NT2/D1 (cell line): ENCODE measurements around the gene CELF4.

Experiments used
- DNase-seq: peaks from one replicate; pipeline ENCODE4 v3.0.0-alpha.2; 2011; ENCODE audit warnings: low read depth, low spot score
- H3K27me3 ChIP-seq: 2 replicates; pipeline ENCODE4 v1.6.0; 2011; ENCODE audit warnings: mild to moderate bottlenecking; ENCODE audit not compliant: insufficient read length, insufficient read depth
- H3K36me3 ChIP-seq: 2 replicates; pipeline ENCODE4 v1.6.1; 2011; ENCODE audit warnings: mild to moderate bottlenecking, low read length, mixed read lengths; ENCODE audit not compliant: insufficient read depth, insufficient read length
- H3K4me1 ChIP-seq: 2 replicates; pipeline ENCODE4 v1.5.1; 2011; ENCODE audit not compliant: insufficient read depth, insufficient read length
- H3K4me3 ChIP-seq: 2 replicates; pipeline ENCODE4 v1.5.1; 2011; ENCODE audit warnings: low read depth; ENCODE audit not compliant: insufficient read length
- H3K9ac ChIP-seq: 2 replicates; pipeline ENCODE4 v1.6.0; 2011; ENCODE audit warnings: low read depth; ENCODE audit not compliant: insufficient read length
- H3K9me3 ChIP-seq: 2 replicates; pipeline ENCODE4 v1.5.1; 2011; ENCODE audit warnings: mild to moderate bottlenecking, low read length; ENCODE audit not compliant: insufficient read depth
- SUZ12 ChIP-seq: IDR thresholded peaks from 2 replicates; pipeline ENCODE4 v1.6.1; 2011; ENCODE audit not compliant: insufficient read length, insufficient read depth; ENCODE audit errors: extremely low read depth
- YY1 ChIP-seq: IDR thresholded peaks from 2 replicates; pipeline ENCODE4 v1.6.1; 2011; ENCODE audit not compliant: insufficient read length, insufficient read depth
- ZNF274 ChIP-seq: IDR thresholded peaks from 2 replicates; pipeline ENCODE4 v1.6.1; 2011; ENCODE audit warnings: mild to moderate bottlenecking, low read depth, low read length

CELF4 gene

DNA sequence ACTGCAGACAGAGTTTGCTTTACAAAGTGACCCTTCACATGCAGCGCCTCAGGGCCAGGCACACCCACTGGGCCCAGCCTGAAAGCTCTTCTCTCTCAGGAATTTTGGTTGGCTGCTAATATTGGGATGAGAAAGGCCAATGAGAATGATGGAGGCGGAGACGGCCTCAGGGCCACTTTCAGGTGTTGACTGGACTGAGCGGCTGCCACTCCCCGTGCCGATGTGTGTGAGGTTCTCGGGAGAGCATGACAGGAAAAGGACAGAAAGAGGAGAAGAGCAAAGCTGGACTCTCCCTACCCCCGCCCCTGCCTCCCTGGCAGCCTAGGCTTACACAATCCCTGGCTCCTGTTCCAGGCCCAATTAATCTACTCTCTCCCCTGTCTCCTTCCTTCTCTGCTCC lies 155.7 kb downstream of the CELF4 start:
- no peak for DNase-seq
- no peak for TF ChIP-seq ZNF274
- no peak for TF ChIP-seq YY1
- TF ChIP-seq SUZ12: no peak
- Histone ChIP-seq H3K27me3 (peaks cover 3% of the 10 kb centered on the region), H3K4me3 (no peak overlapping the region), H3K36me3 (no peaks in the 10 kb centered on the region), H3K4me1 (peaks cover 12% of the 10 kb centered on the region), H3K9me3 (no peaks in the 10 kb centered on the region), H3K9ac (no peak overlapping the region)

DNA sequence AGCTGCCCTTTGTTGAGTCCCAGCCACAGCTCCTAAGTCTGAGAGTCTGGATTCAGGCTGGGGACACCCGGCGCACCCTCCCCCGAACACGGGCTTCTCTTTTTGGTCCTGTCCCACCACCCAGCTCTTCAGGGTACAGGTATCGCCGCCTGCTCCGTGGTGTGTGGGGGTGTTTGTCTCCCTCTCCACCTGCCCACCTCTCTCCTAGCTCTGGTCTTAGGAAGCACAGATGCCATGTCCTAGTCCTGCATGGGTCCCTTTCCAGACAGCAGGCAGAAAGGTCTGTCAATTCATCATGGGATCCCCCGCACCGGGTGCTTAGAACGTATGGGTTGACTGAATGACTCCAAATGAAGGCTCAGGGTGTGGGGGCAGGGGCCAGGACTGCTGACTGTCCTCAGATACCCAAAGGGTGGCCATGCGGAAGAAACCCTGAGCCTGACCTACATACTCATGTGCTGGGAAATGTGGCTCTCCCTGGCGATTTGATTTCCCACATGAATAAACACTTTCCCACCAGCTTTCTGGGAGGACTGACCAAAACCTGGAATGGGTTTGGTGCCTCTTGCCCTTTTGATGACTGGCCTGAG lies 156.8 kb downstream of the CELF4 start:
- H3K36me3 ChIP-seq: no peaks in the 10 kb centered on the region
- H3K27me3 ChIP-seq: peaks cover 6% of the 10 kb centered on the region
- TF ChIP-seq ZNF274 (no peak), SUZ12 (no peak), YY1 (no peak)
- no peak for DNase-seq
- H3K4me3 ChIP-seq: no peak overlapping the region
- H3K4me1 ChIP-seq: peaks cover 12% of the 10 kb centered on the region
- H3K9me3 ChIP-seq: no peaks in the 10 kb centered on the region
- H3K9ac ChIP-seq: no peak overlapping the region

DNA sequence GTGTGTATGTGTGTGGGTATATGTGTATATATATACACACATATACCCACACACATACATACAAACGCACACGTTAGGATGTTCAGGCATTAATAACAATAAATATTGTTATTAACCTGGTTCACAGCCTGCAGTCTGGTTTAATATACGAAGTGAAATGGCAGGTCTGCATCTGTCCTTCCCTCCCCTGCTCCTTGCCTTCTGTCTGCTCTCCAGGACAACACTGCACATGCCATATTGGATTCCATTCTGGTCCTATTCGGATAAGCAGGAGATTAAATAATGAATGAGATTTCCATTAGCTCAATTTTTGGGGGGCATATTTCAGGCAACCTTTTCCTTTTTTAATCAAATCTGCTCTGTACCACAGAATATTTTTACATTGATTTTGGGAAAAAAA lies 158.0 kb downstream of the CELF4 start:
- peaks cover 6% of the 10 kb centered on the region for H3K27me3 ChIP-seq
- H3K9ac ChIP-seq: no peak overlapping the region
- H3K4me1 ChIP-seq: peaks cover 16% of the 10 kb centered on the region
- no peak overlapping the region for H3K4me3 ChIP-seq
- H3K36me3 ChIP-seq: no peaks in the 10 kb centered on the region
- TF ChIP-seq ZNF274 (no peak), SUZ12 (no peak), YY1 (no peak)
- no peaks in the 10 kb centered on the region for H3K9me3 ChIP-seq
- no peak for DNase-seq

DNA sequence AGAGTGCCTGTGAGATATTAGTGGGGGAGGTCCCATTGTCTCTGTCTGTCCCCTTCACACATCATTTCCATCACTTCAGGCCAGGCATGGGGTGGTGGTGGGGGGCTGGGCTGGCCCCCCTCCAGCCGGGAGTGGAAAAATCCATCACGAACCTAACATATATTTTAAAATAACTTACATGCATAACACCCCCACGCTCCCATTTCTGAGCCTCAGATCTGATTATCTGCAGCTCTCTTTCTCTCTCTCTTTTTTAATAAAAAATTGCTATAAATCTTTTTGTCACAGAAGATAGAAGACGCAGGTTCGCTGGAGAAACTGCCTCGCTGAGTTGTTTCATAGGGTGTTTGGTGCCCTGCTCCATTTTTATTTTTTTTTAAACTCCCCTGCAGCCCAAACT lies 159.8 kb downstream of the CELF4 start:
- H3K4me1 ChIP-seq: peaks cover 16% of the 10 kb centered on the region
- no peaks in the 10 kb centered on the region for H3K36me3 ChIP-seq
- H3K4me3 ChIP-seq: no peak overlapping the region

DNA sequence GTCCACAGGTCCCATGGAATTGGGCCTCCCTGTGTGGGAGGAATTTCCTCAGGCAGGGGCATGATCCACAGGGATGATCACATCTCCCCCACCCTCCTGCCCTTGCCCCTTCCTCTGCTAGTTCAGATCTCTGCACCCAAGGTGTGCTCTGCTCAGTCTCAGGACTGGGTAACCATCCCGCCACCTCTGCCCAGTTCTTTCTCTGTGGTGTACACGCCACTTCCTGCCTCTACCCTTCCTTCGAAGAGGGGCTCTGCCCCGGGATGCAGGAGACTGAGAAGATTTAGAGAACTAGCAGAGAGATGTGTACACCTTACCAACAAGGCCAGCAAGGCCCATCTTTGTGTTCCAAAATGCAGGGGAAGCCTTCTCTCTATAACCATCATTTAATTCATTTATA lies 160.4 kb downstream of the CELF4 start:
- Histone ChIP-seq H3K36me3 (no peaks in the 10 kb centered on the region), H3K9ac (no peak overlapping the region), H3K4me3 (no peak overlapping the region), H3K27me3 (peaks cover 20% of the 10 kb centered on the region), H3K4me1 (peaks cover 11% of the 10 kb centered on the region), H3K9me3 (no peaks in the 10 kb centered on the region)
- DNase-seq: no peak
- TF ChIP-seq ZNF274 (no peak), SUZ12 (no peak), YY1 (no peak)

More for the DNA sequence above, 159.8 kb downstream of the CELF4 start:
- TF ChIP-seq YY1 (no peak), SUZ12 (no peak), ZNF274 (no peak)
- no peak overlapping the region for H3K9ac ChIP-seq
- no peak for DNase-seq
- peaks cover 16% of the 10 kb centered on the region for H3K27me3 ChIP-seq
- H3K9me3 ChIP-seq: no peaks in the 10 kb centered on the region

DNA sequence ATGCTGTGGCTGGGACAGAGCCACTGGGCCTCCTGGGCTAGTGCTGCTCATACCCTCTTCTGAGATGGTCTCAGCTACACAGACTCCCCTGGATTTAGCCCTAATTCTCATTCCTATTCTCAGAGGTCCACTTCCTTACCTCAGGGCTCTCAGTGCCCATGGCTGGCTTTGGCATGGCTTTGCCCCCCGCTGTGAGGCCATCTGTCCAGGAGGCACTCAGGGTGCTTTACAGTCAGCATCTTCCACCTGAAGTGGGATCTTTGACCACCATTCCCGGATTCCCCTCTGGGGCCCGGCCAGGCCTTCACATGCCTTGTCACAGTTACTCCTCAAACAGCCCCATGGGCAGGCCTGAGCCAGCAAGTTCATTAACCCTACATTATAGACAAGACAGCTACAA lies 161.8 kb downstream of the CELF4 start:
- Histone ChIP-seq H3K9me3 (no peaks in the 10 kb centered on the region), H3K4me1 (peaks cover 6% of the 10 kb centered on the region), H3K4me3 (no peak overlapping the region), H3K27me3 (peaks cover 33% of the 10 kb centered on the region), H3K36me3 (no peaks in the 10 kb centered on the region), H3K9ac (no peak overlapping the region)
- TF ChIP-seq ZNF274: no peak
- no peak for DNase-seq

DNA sequence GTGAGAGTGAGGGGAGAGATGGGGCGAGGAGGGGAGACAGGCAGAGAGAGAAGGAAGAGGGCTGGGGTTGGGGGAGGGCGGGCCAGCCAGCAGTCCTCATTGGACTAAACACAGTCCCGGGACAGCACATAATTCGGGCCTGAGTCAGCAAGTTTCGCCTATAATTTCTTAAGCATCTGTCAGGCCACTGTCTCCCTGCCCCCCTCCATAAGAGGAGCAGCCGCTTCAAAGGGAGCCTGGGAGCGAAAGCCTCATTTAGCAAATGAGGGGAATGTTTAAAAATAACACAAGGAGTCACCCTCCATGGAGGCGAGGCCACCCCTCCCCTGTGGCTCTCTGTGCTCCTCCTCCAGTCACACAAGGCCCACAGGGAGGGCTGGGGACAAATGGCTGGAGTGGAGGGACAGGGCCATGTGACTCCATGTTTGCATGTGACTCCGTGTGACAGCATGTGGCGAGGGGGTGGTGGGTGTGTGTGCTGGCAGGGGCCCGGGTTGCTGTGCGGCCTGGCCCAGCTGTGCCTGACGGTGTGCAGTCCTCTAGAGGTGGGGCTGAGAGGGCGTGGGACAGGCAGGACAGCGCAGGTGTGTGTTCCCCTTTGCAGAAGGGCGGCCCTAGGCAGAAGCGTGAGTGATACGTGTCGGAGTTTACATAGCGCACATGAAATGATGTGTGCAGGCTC lies 162.4 kb downstream of the CELF4 start:
- H3K4me1 ChIP-seq: peaks cover 9% of the 10 kb centered on the region
- DNase-seq: peak; percentile 23
- H3K9me3 ChIP-seq: no peaks in the 10 kb centered on the region
- H3K36me3 ChIP-seq: no peaks in the 10 kb centered on the region
- TF ChIP-seq ZNF274 (no peak), YY1 (no peak), SUZ12 (no peak)
- H3K27me3 ChIP-seq: peaks cover 35% of the 10 kb centered on the region
- no peak overlapping the region for H3K9ac ChIP-seq
- H3K4me3 ChIP-seq: no peak overlapping the region
